GM12878 (cell line): ENCODE results near the gene ANO2. TPM values are rescaled to one million over a fixed set of nuclear protein-coding genes. Genes with fewer than 3 reads are reported as not detected.

Experiments used
- ATAC-seq: fragments of 200-7000 bp; cut with Tn5 transposase; 3 replicates; pipeline ENCODE4 v1.9.1; 2020; ENCODE audit warnings: mild to moderate bottlenecking, moderate library complexity
- BruUV-seq: library from RNA; stranded (reverse); fragments of 400-500 nt; replicated peaks from 2 replicates; lab custom pipeline; 2021; lab: Mats Ljungman, UMichigan
- CTCF ChIA-PET: fragments of 300-600 bp; sonication (Branson Sonifier 250); formaldehyde crosslinking; extraction: SDS; loops from one replicate; lab custom pipeline; 2021; ENCODE audit warnings: inconsistent platforms; lab: Yijun Ruan, JAX
- POLR2A ChIA-PET: fragments of 350-600 bp; formaldehyde crosslinking; extraction: SDS; loops from one replicate; lab custom pipeline; 2021; ENCODE audit warnings: inconsistent platforms; lab: Charles Lee
- RAD21 ChIA-PET: fragments of 300-600 bp; sonication (Branson Sonifier 250); formaldehyde crosslinking; loops from one replicate; lab custom pipeline; 2023; ENCODE audit warnings: antibody characterized with exemption; ENCODE audit not compliant: unreplicated experiment; lab: Charles Lee
- SMC1A ChIA-PET: fragments of 300-600 bp; sonication (Branson Sonifier 250); formaldehyde crosslinking; loops from one replicate; lab custom pipeline; 2023; ENCODE audit not compliant: unreplicated experiment, uncharacterized antibody; lab: Charles Lee
- DNase-seq: peaks from one replicate; pipeline ENCODE4 v3.0.0-alpha.2; 2011; ENCODE audit warnings: low read depth, low spot score
- FAIRE-seq: peaks from 3 replicates; lab custom pipeline; 2011; peaks lifted over from hg19 to GRCh38; lab: Jason Lieb, UNC
- H2AFZ ChIP-seq: 2 replicates; pipeline ENCODE4 v1.6.0; 2011; ENCODE audit warnings: low read depth, low read length, control low read depth; ENCODE audit not compliant: control insufficient read depth
- H3K27ac ChIP-seq: 2 replicates; pipeline ENCODE4 v1.5.1; 2011; ENCODE audit warnings: control low read depth; ENCODE audit not compliant: control insufficient read depth, insufficient read depth
- H3K27me3 ChIP-seq, 2 experiments: replicated peaks in 1 of 2; 2 replicates each; pipeline versions ENCODE4 v1.6.0 to v1.6.1; 2011; ENCODE audit warnings: low read length in 1 of 2; ENCODE audit not compliant: control insufficient read depth in 2 of 2, insufficient read depth in 2 of 2
- H3K36me3 ChIP-seq, 2 experiments: 2 replicates each; pipeline ENCODE4 v1.5.1; 2011; ENCODE audit warnings: low read length in 1 of 2; ENCODE audit not compliant: control insufficient read depth in 2 of 2, insufficient read depth in 2 of 2
- H3K4me1 ChIP-seq: 2 replicates; pipeline ENCODE4 v1.6.1; 2011; ENCODE audit warnings: mild to moderate bottlenecking, low read length, moderate library complexity, mixed read lengths; ENCODE audit not compliant: control insufficient read depth, insufficient read depth
- H3K4me2 ChIP-seq: 2 replicates; pipeline ENCODE4 v1.6.0; 2011; ENCODE audit warnings: control low read depth; ENCODE audit not compliant: control insufficient read depth, insufficient read depth
- H3K4me3 ChIP-seq: fragments of 200-600 bp; sonication (generic); 2 replicates; pipeline ENCODE4 v1.5.1; 2016
- H3K79me2 ChIP-seq: 2 replicates; pipeline ENCODE4 v1.6.0; 2011; ENCODE audit warnings: low read length; ENCODE audit not compliant: control insufficient read depth, insufficient read depth
- H3K9ac ChIP-seq: 2 replicates; pipeline ENCODE4 v1.8.0; 2011; ENCODE audit warnings: low read length, control low read depth, mixed read lengths; ENCODE audit not compliant: control insufficient read depth, insufficient read depth
- H3K9me3 ChIP-seq: replicated peaks from 3 replicates; pipeline ENCODE4 v1.5.1; 2011; ENCODE audit warnings: mild to moderate bottlenecking, low read length; ENCODE audit not compliant: control insufficient read depth, insufficient read depth
- H4K20me1 ChIP-seq: 2 replicates; pipeline ENCODE4 v1.6.0; 2011; ENCODE audit not compliant: control insufficient read depth, insufficient read depth
- BCL3 ChIP-seq: IDR thresholded peaks from 2 replicates; pipeline ENCODE4 v1.6.1; 2011; ENCODE audit warnings: borderline replicate concordance, low read depth, mild to moderate bottlenecking, moderate library complexity, low read length; ENCODE audit not compliant: insufficient read depth, poor library complexity, severe bottlenecking
- HSF1 ChIP-seq: fragments of 150-350 bp; IDR thresholded peaks from 2 replicates; pipeline ENCODE4 v1.6.1; 2014; ENCODE audit warnings: mild to moderate bottlenecking, low read depth, low read length
- IKZF1 ChIP-seq: fragments of 450-650 bp; conservative IDR thresholded peaks from 2 replicates; pipeline ENCODE4 v1.6.1; 2017; ENCODE audit warnings: antibody characterized with exemption, mild to moderate bottlenecking
- PAX8 ChIP-seq: fragments of 450-650 bp; IDR thresholded peaks from 2 replicates; pipeline ENCODE4 v1.6.1; 2017; ENCODE audit warnings: mild to moderate bottlenecking, moderate library complexity
- WGBS: methylation state at CpG from one replicate; pipeline ENCODE4 v1.1.6; 2016; ENCODE audit warnings: low lambda C conversion rate; ENCODE audit not compliant: insufficient replicate concordance, insufficient coverage; ENCODE audit errors: missing lambda C conversion rate; 5-methylcytosine and 5-hydroxymethylcytosine counted together
- in situ Hi-C: fragments of 300-500 bp; cut with MboI; formaldehyde crosslinking; loops from 9 replicates; pipeline ENCODE4 v1.14.3; 2018; ENCODE audit warnings: mixed read lengths
- intact Hi-C: fragments of 100-400 bp; cut with micrococcal nuclease; formaldehyde crosslinking; loops from one replicate; pipeline ENCODE4 v1.14.2; 2022; ENCODE audit not compliant: unreplicated experiment
- polyA plus RNA-seq, 11 experiments: library from polyadenylated mRNA; depleted of rRNA in 4 of 11; unstranded in 6 of 11; stranded (reverse) in 5 of 11; fragments of >200 nt; fragmentation: Nextera tagmentation in 4 of 11; fragmentation: Illumina TruSeq in 1 of 11; extraction: Ambion mirVana in 4 of 11; extraction: Trizol in 1 of 11; gene quantifications; 1 replicate in 1 of 11; 2 replicates in 10 of 11; pipeline versions ENCODE4 v1.2.1 to v1.2.3, GENCODE V29; 2011 to 2016; ENCODE audit warnings: inconsistent platforms in 2 of 11, missing spikeins in 2 of 11, low read depth in 1 of 11
- total RNA-seq, 4 experiments: library from RNA; depleted of rRNA in 3 of 4; stranded (reverse); fragments of >200 nt in 3 of 4; fragmentation: Illumina TruSeq in 1 of 4; extraction: Trizol in 1 of 4; gene quantifications; 2 replicates each; pipeline versions ENCODE4 v1.2.1 to v1.2.3, GENCODE V29; 2013 to 2021
- TF ChIP-seq, protein P1 (sequence below): fragments of 450-650 bp; IDR thresholded peaks from 2 replicates; pipeline ENCODE4 v1.6.1; 2018; ENCODE audit warnings: borderline replicate concordance, mild to moderate bottlenecking; ENCODE audit not compliant: partially characterized antibody

Gene ANO2
- total and polyA plus RNA-seq, 10 of the 15 experiments (the other 5 are each of a cell fraction or from before 2014, with no cell fraction given) = not detected

DNA sequence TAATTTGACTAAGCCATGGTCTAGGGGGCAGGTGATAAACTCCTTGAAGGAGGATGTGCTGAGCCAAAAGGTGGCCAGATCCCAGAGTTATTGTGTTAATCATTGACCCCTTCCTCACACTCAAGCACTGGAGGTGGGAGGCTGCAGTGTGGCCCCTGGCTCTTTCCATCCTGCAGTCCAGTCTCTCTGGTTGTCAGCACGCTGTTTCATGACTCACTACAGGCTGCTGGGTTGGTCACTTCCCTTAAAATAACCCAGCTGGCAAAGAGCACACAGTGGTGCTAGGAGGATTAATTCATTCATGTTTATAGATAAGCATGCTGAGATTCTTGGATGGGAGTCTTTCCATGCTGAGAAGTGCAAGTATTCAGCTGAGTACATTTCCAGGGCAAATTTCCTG is 228.9 kb downstream of the ANO2 start:
- BruUV-seq = no TSS peak
- Histone ChIP-seq H3K4me3 (no peak overlapping the region), H3K4me2 (no peak overlapping the region), H4K20me1 (no peaks in the 10 kb centered on the region), H3K27ac (no peak overlapping the region), H3K79me2 (no peaks in the 10 kb centered on the region), H3K9me3 (no peaks in the 10 kb centered on the region), H3K36me3 (no peaks in the 10 kb centered on the region), H3K4me1 (no peaks in the 10 kb centered on the region), H3K27me3 (peaks cover 0 to 2% of the 10 kb centered on the region in 2 experiments; a peak in 2 of 4 replicates), H2AFZ (no peak overlapping the region), H3K9ac (no peak overlapping the region)
- ChIA-PET CTCF (interaction anchor here (1.8 kb wide), 1 partner anchor 29 kb away, joined by 5 read pairs; no protein-coding TSS in a partner anchor), POLR2A (no interaction called here), RAD21 (no interaction called here), SMC1A (no interaction called here)
- intact Hi-C loops = no loop called here
- DNase-seq = no peak
- 0% methylated on average over 1 of the region's 1 CpG for WGBS
- FAIRE-seq = no peak
- in situ Hi-C loops = no loop called here
- TF ChIP-seq, protein P1, sequence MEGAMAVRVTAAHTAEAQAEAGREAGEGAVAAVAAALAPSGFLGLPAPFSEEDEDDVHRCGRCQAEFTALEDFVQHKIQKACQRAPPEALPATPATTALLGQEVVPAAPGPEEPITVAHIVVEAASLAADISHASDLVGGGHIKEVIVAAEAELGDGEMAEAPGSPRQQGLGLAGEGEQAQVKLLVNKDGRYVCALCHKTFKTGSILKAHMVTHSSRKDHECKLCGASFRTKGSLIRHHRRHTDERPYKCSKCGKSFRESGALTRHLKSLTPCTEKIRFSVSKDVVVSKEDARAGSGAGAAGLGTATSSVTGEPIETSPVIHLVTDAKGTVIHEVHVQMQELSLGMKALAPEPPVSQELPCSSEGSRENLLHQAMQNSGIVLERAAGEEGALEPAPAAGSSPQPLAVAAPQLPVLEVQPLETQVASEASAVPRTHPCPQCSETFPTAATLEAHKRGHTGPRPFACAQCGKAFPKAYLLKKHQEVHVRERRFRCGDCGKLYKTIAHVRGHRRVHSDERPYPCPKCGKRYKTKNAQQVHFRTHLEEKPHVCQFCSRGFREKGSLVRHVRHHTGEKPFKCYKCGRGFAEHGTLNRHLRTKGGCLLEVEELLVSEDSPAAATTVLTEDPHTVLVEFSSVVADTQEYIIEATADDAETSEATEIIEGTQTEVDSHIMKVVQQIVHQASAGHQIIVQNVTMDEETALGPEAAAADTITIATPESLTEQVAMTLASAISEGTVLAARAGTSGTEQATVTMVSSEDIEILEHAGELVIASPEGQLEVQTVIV = no peak
- TF ChIP-seq BCL3 (no peak), HSF1 (no peak), PAX8 (no peak), IKZF1 (no peak)
- no peak for ATAC-seq
